Esophagus muscularis mucosa (tissue), 4 donors: ENCODE measurements around the gene CEP85.

Experiments
- EP300 ChIP-seq: sonication (generic); formaldehyde crosslinking; IDR thresholded peaks from one replicate; pipeline ENCODE4 v1.6.1; 2017; ENCODE audit warnings: antibody characterized with exemption
- POLR2A ChIP-seq: fragments of 450-650 bp; IDR thresholded peaks from one replicate; pipeline ENCODE4 v1.6.1; 2017; ENCODE audit warnings: antibody characterized with exemption, moderate library complexity, mild to moderate bottlenecking, low read depth
- POLR2AphosphoS5 ChIP-seq, 2 donors: sonication (generic); formaldehyde crosslinking; IDR thresholded peaks; one replicate each; pipeline ENCODE4 v1.6.1; 2017; ENCODE audit warnings: antibody characterized with exemption in 2 of 2
- TF ChIP-seq, protein P1 (sequence below), 3 experiments: fragments of 200-600 bp in 2 of 3; fragments of 450-650 bp in 1 of 3; sonication (generic) in 2 of 3; IDR thresholded peaks; one replicate each; pipeline ENCODE4 v1.5.1; 2017 to 2019; ENCODE audit warnings: antibody characterized with exemption in 3 of 3, mild to moderate bottlenecking in 2 of 3, moderate library complexity in 1 of 3

- TF ChIP-seq POLR2AphosphoS5 (IDR thresholded peaks at IDR 0.05) (no peak), EP300 (no peak), POLR2A (no peak)
- TF ChIP-seq, protein P1, sequence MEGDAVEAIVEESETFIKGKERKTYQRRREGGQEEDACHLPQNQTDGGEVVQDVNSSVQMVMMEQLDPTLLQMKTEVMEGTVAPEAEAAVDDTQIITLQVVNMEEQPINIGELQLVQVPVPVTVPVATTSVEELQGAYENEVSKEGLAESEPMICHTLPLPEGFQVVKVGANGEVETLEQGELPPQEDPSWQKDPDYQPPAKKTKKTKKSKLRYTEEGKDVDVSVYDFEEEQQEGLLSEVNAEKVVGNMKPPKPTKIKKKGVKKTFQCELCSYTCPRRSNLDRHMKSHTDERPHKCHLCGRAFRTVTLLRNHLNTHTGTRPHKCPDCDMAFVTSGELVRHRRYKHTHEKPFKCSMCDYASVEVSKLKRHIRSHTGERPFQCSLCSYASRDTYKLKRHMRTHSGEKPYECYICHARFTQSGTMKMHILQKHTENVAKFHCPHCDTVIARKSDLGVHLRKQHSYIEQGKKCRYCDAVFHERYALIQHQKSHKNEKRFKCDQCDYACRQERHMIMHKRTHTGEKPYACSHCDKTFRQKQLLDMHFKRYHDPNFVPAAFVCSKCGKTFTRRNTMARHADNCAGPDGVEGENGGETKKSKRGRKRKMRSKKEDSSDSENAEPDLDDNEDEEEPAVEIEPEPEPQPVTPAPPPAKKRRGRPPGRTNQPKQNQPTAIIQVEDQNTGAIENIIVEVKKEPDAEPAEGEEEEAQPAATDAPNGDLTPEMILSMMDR (IDR thresholded peaks at IDR 0.05): no peak
Measured at GRCh38 chr1:26281971-26282370, 48.0 kb downstream of the CEP85 start.
